ENCODE results near the gene KSR1.

Gene KSR1

DNA sequence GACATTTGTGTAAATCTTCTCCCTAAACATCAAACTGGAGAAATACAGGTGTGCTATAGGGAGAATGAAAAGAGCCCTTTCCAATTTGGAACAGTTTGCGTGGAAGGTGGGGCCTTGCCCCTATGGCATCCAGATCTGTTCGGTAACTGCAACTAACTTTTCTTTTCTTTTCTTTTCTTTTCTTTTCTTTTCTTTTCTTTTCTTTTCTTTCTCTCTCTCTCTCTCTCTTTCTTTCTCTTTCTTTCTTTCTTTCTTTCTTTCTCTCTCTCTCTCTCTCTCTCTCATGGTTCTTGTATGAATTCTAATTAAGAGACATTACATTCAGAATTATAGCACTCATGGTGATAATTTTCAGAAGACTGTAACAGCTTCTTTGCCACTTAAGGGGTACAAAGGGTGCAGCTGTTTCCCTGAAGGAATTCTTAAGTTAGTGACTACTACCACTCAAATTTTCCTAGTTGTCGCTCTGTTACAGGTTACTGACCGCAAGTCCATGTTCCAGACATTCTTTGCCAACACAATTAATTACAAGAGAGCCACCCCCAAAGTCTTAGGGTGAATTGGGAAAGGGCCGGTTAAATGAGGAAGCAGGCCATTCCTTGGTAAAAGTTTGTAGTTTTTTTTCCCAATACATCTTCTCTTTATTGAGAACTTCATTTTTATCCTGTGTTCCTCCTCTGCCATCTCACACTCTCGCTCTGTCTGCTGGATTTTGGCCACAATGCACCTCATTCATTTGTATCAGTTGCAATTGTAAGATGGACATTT, 69.8 kb downstream of the KSR1 start:
- H3K27ac ChIP-seq = no peak overlapping the region
- TF ChIP-seq, protein P1, sequence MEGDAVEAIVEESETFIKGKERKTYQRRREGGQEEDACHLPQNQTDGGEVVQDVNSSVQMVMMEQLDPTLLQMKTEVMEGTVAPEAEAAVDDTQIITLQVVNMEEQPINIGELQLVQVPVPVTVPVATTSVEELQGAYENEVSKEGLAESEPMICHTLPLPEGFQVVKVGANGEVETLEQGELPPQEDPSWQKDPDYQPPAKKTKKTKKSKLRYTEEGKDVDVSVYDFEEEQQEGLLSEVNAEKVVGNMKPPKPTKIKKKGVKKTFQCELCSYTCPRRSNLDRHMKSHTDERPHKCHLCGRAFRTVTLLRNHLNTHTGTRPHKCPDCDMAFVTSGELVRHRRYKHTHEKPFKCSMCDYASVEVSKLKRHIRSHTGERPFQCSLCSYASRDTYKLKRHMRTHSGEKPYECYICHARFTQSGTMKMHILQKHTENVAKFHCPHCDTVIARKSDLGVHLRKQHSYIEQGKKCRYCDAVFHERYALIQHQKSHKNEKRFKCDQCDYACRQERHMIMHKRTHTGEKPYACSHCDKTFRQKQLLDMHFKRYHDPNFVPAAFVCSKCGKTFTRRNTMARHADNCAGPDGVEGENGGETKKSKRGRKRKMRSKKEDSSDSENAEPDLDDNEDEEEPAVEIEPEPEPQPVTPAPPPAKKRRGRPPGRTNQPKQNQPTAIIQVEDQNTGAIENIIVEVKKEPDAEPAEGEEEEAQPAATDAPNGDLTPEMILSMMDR (IDR thresholded peaks at IDR 0.05) = no peak
- TF ChIP-seq ZFX (IDR thresholded peaks at IDR 0.05; ENCODE audit: borderline replicate concordance) = no peak

DNA sequence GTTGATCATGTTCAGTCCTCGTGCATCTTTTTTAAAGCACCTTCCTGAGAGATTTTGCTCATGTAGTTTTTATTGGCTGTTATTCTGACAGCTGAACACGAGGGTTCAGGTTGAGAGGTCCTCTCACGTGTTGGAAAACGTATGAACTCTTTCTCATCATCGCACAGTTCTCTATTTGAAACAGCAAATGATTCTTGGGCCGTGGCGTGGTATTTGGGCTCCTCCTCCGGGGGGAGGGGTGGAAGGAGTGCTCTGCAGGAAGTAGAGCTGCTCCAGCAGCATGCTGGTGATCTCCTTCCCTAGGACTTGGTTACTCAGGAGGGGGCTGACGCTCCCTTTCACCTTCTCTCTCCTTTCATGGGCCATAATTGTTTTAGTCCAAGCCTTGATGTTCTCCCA, 70.4 kb downstream of the KSR1 start:
- no peak overlapping the region for H3K27ac ChIP-seq
- TF ChIP-seq, protein P1 (IDR thresholded peaks at IDR 0.05) = no peak
- no peak for TF ChIP-seq ZFX (IDR thresholded peaks at IDR 0.05; ENCODE audit: borderline replicate concordance)

DNA sequence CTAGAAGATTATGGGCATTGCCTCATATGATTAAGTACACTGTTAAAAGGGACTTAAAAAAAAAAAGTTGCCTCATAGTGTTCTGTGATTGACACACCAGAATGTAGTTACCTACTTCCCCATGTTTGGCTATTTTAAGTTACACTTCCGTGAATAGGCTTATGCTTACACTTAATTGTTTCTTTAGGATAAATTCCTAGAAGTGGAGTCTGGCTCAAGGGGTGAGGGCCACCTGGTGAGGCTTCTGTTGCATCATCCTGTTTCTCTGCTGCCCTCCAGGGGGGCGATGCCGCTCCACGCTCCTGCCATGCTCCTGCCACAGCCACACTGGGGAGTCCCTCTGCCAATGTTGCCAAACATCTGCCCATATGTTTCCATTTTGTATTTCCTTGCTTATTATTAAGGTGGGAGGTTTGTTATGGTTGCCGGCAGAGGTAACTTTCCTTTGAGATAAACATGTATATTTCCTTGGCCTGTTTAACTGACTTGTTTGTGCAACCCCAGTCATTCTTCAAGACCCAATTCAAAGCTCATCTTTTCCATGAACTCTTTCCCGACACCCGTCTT, 73.1 kb downstream of the KSR1 start:
- H3K27ac ChIP-seq = no peak overlapping the region
- TF ChIP-seq ZFX (IDR thresholded peaks at IDR 0.05; ENCODE audit: borderline replicate concordance) = no peak
- TF ChIP-seq, protein P1 (IDR thresholded peaks at IDR 0.05) = no peak

DNA sequence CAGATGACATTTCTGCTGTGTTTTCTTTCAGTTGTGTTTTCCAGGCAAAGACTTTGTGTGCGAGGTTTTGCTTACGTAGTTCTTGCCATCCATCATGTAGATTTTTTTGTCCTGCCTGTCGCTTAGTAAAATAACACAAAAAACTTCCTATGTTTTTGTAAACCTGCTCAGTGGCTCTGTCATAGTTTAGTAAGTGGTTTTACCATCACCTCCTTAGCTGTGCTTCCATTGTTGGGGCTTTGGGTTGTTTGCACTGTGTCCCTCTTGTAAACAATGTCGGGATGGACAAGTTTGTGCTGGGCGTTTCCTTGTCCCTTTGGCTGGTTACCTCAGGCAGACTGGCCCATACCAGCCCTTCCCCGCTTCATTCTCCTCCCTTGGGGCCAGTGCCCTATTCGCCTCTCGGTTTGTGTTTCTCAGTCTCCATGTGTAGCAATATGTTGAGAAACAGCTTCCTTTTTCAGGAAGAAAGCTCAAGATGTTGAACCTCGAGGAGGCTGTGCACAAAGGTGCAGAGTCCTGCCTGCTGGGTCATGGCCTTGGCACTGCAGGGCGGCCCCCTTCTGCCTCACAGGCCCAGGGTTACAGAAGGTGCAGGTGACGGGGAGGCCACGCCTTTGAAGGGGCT, 74.6 kb downstream of the KSR1 start:
- no peak overlapping the region for H3K27ac ChIP-seq
- no peak for TF ChIP-seq ZFX (IDR thresholded peaks at IDR 0.05; ENCODE audit: borderline replicate concordance)
- TF ChIP-seq, protein P1 (IDR thresholded peaks at IDR 0.05) = no peak

DNA sequence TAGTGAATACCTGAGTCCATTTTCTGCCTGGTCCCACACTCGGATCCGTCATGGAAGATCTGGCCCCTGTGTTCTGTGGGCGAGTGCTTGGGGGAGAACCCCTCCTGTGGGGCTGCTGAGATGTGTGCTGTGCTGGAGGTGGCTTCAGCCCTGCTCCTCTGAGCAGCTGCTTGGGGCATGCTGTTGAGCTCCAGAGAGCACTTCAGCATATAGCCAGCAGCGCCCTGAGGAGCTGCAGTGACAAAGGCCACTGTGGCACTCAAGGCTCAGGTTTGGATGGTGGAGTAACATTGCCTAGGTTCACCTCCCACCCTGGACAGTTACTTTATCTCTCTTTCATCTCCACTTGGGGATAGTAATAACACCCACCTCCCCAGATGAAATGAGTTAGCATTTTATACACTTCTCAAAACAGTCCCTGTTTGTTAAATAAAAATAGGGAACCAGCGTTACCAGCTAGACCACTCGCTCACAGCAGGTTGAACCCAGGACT, 75.3 kb downstream of the KSR1 start:
- TF ChIP-seq, protein P1 (IDR thresholded peaks at IDR 0.05) = no peak
- no peak for TF ChIP-seq ZFX (IDR thresholded peaks at IDR 0.05; ENCODE audit: borderline replicate concordance)
- no peak overlapping the region for H3K27ac ChIP-seq

DNA sequence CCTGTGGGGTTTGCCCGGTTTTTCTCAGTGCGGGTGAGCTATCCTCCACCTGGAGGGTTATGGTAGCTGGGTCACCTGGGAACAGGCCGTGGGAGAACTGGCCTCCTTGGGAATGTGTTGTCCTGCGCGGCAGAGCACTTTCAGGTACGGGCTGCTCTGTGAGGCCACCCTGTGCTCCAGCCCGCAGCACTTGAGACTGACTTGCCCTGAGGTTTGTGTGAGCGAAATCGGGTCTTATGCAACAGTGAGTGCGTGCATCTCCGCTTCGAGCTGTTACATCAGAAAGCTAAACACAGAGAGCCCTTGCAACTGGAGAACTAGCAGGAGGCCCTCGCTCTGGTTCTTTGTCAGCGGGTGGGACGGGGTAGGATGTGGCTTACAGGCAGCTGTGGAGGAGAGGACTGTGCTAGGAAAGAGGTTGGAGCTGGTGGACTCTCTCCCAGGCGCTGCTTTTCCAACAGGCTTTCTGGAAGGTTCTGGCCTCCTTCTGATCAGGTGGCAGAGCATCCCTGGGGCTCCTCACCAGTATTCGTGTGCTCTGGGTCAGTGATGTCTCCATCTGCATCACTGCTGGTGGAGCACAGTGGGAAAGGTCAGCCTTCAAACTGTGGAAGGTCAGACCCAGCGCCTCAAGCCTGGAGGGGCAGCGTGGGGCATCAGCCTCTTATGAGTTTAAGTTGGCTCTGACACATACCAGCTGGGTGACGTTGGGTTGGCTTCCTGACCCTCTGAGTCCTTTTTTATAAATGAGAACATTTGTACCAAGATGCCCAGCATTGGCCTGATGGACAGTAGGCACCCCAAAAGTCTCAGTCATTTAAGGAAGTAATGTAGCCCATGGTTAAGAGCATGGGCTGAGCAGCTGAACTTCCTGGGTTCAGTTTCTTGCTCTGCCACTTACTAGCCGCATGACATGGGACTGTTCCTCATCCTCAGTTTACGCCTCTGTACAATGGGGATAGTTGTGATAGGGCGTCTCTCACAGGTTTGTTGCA, 76.3 kb downstream of the KSR1 start:
- no peak overlapping the region for H3K27ac ChIP-seq
- no peak for TF ChIP-seq ZFX (IDR thresholded peaks at IDR 0.05; ENCODE audit: borderline replicate concordance)
- TF ChIP-seq, protein P1 (IDR thresholded peaks at IDR 0.05) = no peak

Measured in 22Rv1 (cell line).